CD14-positive monocyte (primary cell): ENCODE results near the gene RNASE4. TPM values are rescaled to one million over a fixed set of nuclear protein-coding genes. Genes with fewer than 3 reads are reported as not detected.
"Not testable (repeated sequence)": the region's sequence is repeated elsewhere in the genome, so short reads cannot be mapped to it uniquely, and the experiment has no call there.

Experiments
- DNase-seq, 3 donors: peaks; one replicate each; pipeline ENCODE4 v3.0.0-alpha.2; 2011 to 2022
- H2AFZ ChIP-seq: 2 replicates; pipeline ENCODE4 v1.6.0; 2012; ENCODE audit warnings: mild to moderate bottlenecking, low read depth, low read length, inconsistent platforms; ENCODE audit not compliant: insufficient read depth, poor library complexity, severe bottlenecking
- H3K27ac ChIP-seq, 2 donors: 1 replicate in 1 of 2; 2 replicates in 1 of 2; pipeline ENCODE4 v1.5.1; 2012 to 2013; ENCODE audit warnings: low read length in 2 of 2, control low read depth in 1 of 2, inconsistent platforms in 1 of 2, low read depth in 1 of 2, mild to moderate bottlenecking in 1 of 2
- H3K27me3 ChIP-seq, 2 donors: one replicate each; pipeline versions ENCODE4 v1.6.0 to v1.6.1; 2011 to 2013; ENCODE audit warnings: low read length in 2 of 2; ENCODE audit not compliant: control insufficient read depth in 2 of 2, insufficient read depth in 2 of 2
- H3K36me3 ChIP-seq, 2 donors: replicated peaks in 1 of 2; 1 replicate in 1 of 2; 2 replicates in 1 of 2; pipeline versions ENCODE4 v1.5.1 to v1.6.1; 2012 to 2013; ENCODE audit warnings: low read length in 2 of 2, control low read depth in 1 of 2, inconsistent platforms in 1 of 2, mild to moderate bottlenecking in 1 of 2; ENCODE audit not compliant: insufficient read depth in 2 of 2, control insufficient read depth in 1 of 2
- H3K4me1 ChIP-seq, 2 donors: 1 replicate in 1 of 2; 2 replicates in 1 of 2; pipeline versions ENCODE4 v1.5.1 to v1.6.1; 2012 to 2013; ENCODE audit warnings: low read length in 2 of 2, control low read depth in 1 of 2, inconsistent platforms in 1 of 2, mild to moderate bottlenecking in 1 of 2, moderate library complexity in 1 of 2; ENCODE audit not compliant: insufficient read depth in 2 of 2, control insufficient read depth in 1 of 2
- H3K4me2 ChIP-seq: replicated peaks from 2 replicates; pipeline ENCODE3; 2012; ENCODE audit warnings: low read length, moderate library complexity, mild to moderate bottlenecking; ENCODE audit not compliant: poor library complexity, severe bottlenecking; ENCODE audit errors: extremely low read depth
- H3K4me3 ChIP-seq, 3 experiments: fragments of 200-600 bp in 1 of 3; sonication (generic) in 1 of 3; replicated peaks in 1 of 3; 1 replicate in 2 of 3; 2 replicates in 1 of 3; pipeline ENCODE4 v1.5.1; 2011 to 2013; ENCODE audit warnings: low read length in 3 of 3, mild to moderate bottlenecking in 3 of 3, control low read depth in 2 of 3, low read depth in 2 of 3, inconsistent platforms in 1 of 3, moderate library complexity in 1 of 3
- H3K79me2 ChIP-seq: 2 replicates; pipeline ENCODE4 v1.6.0; 2012; ENCODE audit warnings: mild to moderate bottlenecking, control low read depth, inconsistent platforms, low read length, moderate library complexity; ENCODE audit not compliant: insufficient read depth
- H3K9ac ChIP-seq: 2 replicates; pipeline ENCODE4 v1.6.0; 2017; ENCODE audit warnings: low read length, mild to moderate bottlenecking; ENCODE audit not compliant: insufficient read depth, poor library complexity, severe bottlenecking
- H3K9me3 ChIP-seq, 2 donors: replicated peaks in 1 of 2; 1 replicate in 1 of 2; 2 replicates in 1 of 2; pipeline versions ENCODE4 v1.5.1 to v1.6.1; 2012 to 2013; ENCODE audit warnings: low read length in 2 of 2, control low read depth in 1 of 2; ENCODE audit not compliant: control insufficient read depth in 1 of 2, insufficient read depth in 1 of 2
- H4K20me1 ChIP-seq: 2 replicates; pipeline ENCODE4 v1.6.0; 2012; ENCODE audit warnings: mild to moderate bottlenecking, low read length, control low read depth, moderate library complexity; ENCODE audit not compliant: insufficient read depth
- H3K27ac Mint-ChIP-seq, 7 donors: one replicate each; pipeline ENCODE4 v1.8.0; 2020; ENCODE audit warnings: mild to moderate bottlenecking in 7 of 7, mixed read lengths in 7 of 7, moderate library complexity in 6 of 7, inconsistent platforms in 2 of 7
- H3K27me3 Mint-ChIP-seq, 3 donors: one replicate each; pipeline ENCODE4 v1.8.0; 2021 to 2022; ENCODE audit warnings: low read depth in 3 of 3, mild to moderate bottlenecking in 3 of 3, mixed read lengths in 3 of 3, moderate library complexity in 3 of 3, inconsistent platforms in 1 of 3
- H3K36me3 Mint-ChIP-seq, 2 donors: one replicate each; pipeline ENCODE4 v1.8.0; 2020; ENCODE audit warnings: mixed read lengths in 2 of 2, inconsistent platforms in 1 of 2, mild to moderate bottlenecking in 1 of 2
- H3K4me1 Mint-ChIP-seq: one replicate; pipeline ENCODE4 v1.8.0; 2020; ENCODE audit warnings: mild to moderate bottlenecking, mixed read lengths
- H3K4me3 Mint-ChIP-seq, 2 donors: one replicate each; pipeline ENCODE4 v1.8.0; 2020; ENCODE audit warnings: mild to moderate bottlenecking in 2 of 2, mixed read lengths in 2 of 2, moderate library complexity in 1 of 2
- H3K9me3 Mint-ChIP-seq, 7 donors: one replicate each; pipeline ENCODE4 v1.8.0; 2020 to 2022; ENCODE audit warnings: mixed read lengths in 7 of 7, mild to moderate bottlenecking in 6 of 7, moderate library complexity in 6 of 7, inconsistent platforms in 2 of 7
- CTCF ChIP-seq: fragments of 200-600 bp; IDR thresholded peaks from one replicate; pipeline ENCODE4 v1.8.0; 2022; ENCODE audit warnings: antibody characterized with exemption, mild to moderate bottlenecking
- WGBS: methylation state at CpG from one replicate; pipeline ENCODE4 v1.1.5; 2013; ENCODE audit warnings: missing lambda C conversion rate; ENCODE audit not compliant: insufficient coverage; 5-methylcytosine and 5-hydroxymethylcytosine counted together
- intact Hi-C, 2 donors: fragments of 100-400 bp; cut with micrococcal nuclease; formaldehyde crosslinking; loops; one replicate each; pipeline versions ENCODE4 v1.15.0 to v1.15.1; 2023
- polyA plus RNA-seq, 3 donors: library from polyadenylated mRNA; depleted of rRNA in 1 of 3; unstranded in 2 of 3; stranded (reverse) in 1 of 3; fragments of 300-500 nt in 2 of 3; fragments of >200 nt in 1 of 3; fragmentation: Illumina TruSeq in 2 of 3; gene quantifications; 1 replicate in 2 of 3; 2 replicates in 1 of 3; pipeline ENCODE4 v1.2.3, GENCODE V29; 2012 to 2021

Gene RNASE4
- polyA plus RNA-seq, 3 donors: 18.5 to 85.8 (median 49.1) TPM

- H3K27ac Mint-ChIP-seq: peak overlapping the region in 3 of 7 donors; percentile 22 to 70 (median 38)
- peak overlapping the region; percentile 43 for H3K9ac ChIP-seq
Measured at GRCh38 chr14:20662968-20663732, 21.2 kb upstream of the RNASE4 start.

GRCh38 chr14:20666400-20666961 is 17.9 kb upstream of the RNASE4 start:
- H3K27me3 ChIP-seq, H2AFZ ChIP-seq, H3K27ac ChIP-seq, intact Hi-C loops, H3K36me3 Mint-ChIP-seq, H3K9me3 ChIP-seq, H3K4me2 ChIP-seq, H4K20me1 ChIP-seq, H3K9me3 Mint-ChIP-seq, H3K36me3 ChIP-seq, H3K4me3 Mint-ChIP-seq, DNase-seq, H3K79me2 ChIP-seq, H3K4me3 ChIP-seq, H3K9ac ChIP-seq, H3K27ac Mint-ChIP-seq: not testable (repeated sequence)
- no CpG with 5 or more reads among the region's 7 CpGs for WGBS
- Mint-ChIP-seq H3K27me3 (peaks cover under 1 to 15% (median 4%) of the 10 kb centered on the region in 3 donors), H3K4me1 (peaks cover 42% of the 10 kb centered on the region)
- H3K4me1 ChIP-seq: peaks cover 31 to 36% of the 10 kb centered on the region in 2 donors

More at GRCh38 chr14:20662968-20663732, 21.2 kb upstream of the RNASE4 start:
- Histone ChIP-seq H3K27ac (no peak overlapping the region), H3K4me3 (peak overlapping the region; percentile 49 to 80 (median 52)), H4K20me1 (no peaks in the 10 kb centered on the region), H3K79me2 (no peaks in the 10 kb centered on the region), H3K27me3 (no peaks in the 10 kb centered on the region), H2AFZ (peak overlapping the region; percentile 79), H3K36me3 (no peaks in the 10 kb centered on the region), H3K9me3 (no peaks in the 10 kb centered on the region), H3K4me2 (peak overlapping the region; percentile 82), H3K4me1 (peaks cover 24 to 29% of the 10 kb centered on the region in 2 donors)
- H3K4me1 Mint-ChIP-seq: peaks cover 40% of the 10 kb centered on the region
- intact Hi-C loops: no loop called here
- H3K4me3 Mint-ChIP-seq: peak overlapping the region; percentile 91 to 95
- H3K27me3 Mint-ChIP-seq: peaks cover 12 to 25% (median 20%) of the 10 kb centered on the region in 3 donors
- peak; percentile 76 to 83 (median 78) for DNase-seq
- no peaks in the 10 kb centered on the region for H3K36me3 Mint-ChIP-seq
- no peaks in the 10 kb centered on the region for H3K9me3 Mint-ChIP-seq
- TF ChIP-seq CTCF: peak; percentile 73
- WGBS: under 1% methylated on average over 27 of the region's 31 CpGs
